ENCODE results near the gene TP53I11.

The TP53I11 gene

GRCh38 chr11:44978274-44978960, 27.7 kb upstream of the TP53I11 start:
- no peak for DNase-seq (ENCODE audit: low spot score)

- DNase-seq (ENCODE audit: low spot score), result peak; percentile 60
These were observed 26.9 kb upstream of the TP53I11 start for GRCh38 chr11:44977493-44977984.

- no peak for DNase-seq (ENCODE audit: low spot score)
These were observed 25.9 kb upstream of the TP53I11 start for GRCh38 chr11:44976576-44976975.

DNA sequence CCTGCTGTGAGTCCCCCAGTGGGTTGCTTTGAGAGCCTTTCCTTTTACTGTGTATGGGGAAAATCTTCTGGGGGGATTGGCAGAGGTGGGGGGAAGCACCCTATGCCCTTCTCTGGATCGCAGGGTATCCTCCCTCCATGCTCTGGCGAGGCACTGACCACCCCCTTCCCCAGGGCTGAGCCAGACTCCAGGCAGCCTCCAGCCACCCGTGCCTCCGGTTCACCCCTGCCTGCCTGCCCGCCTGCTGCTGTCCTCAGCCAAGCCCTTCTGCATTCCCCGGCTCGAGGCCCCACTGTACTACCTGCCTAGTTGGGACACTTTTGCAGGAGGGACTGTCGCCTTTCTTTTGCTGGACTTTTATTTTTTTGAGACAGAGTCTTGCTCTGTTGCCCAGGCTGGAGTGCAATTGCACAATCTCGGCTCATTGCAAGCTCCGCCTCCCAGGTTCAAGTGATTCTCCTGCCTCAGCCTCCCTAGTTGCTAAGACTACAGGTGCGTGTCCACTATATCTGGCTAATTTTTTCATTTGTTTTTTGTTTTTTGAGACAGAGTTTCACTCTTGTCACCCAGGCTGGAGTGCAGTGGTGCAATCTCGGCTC, 23.8 kb upstream of the TP53I11 start:
- DNase-seq (ENCODE audit: low spot score), result no peak

- no peak for DNase-seq (ENCODE audit: low spot score)
These were observed 23.1 kb upstream of the TP53I11 start for GRCh38 chr11:44973632-44974401.

DNA sequence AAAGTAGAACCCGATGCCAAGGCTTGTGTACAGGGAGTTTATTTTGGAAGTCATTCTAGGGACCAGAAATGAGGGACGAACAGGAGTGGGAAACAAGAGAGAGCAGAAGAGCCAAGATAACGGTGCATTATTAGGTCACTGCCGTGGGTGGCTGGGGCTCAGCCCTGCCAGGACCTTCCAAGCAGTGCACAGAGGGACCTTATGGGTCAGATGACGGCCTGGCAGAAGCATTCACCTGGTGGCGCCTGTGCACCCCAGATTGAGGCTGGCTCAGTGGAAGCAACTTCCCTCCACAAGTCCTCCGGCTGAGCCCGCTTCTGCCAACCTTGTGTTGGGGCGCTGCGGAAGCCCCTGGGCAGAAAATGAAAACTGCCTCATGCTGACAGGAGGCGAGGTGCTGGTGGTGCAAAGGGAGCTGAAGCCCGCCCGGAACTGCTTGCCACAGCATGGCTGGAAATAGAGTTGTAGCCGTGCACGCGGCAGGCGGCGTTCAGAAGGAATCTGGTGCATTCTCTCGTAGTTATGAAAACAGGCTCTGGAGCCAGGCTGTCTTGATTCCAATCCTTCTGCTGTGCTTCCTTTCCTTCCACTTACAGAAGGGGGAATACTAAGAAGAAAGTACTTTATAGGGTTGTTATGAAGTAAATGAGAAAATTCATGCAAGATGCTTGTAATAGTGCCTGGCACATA, 22.2 kb upstream of the TP53I11 start:
- no peak for DNase-seq (ENCODE audit: low spot score)

DNA sequence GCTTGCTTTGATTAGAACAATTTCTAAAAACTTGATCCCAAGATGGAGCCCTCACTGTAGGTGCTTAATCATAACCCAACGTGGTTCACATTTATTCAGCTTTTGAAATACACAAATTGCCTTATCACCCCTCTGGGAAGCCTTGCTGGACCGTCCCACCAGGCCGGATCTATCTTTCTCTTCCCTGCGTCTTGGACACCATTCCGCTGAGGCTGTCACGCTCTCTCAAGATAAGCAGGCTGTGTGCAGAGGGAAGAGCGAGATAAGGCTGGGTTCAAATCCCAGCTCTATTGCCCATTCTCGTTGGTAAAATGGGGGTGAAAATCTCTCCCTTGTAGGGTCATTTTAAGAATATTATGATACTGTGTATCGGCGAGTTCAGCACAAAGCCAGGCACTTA, 20.5 kb upstream of the TP53I11 start:
- no peak for DNase-seq (ENCODE audit: low spot score)

DNA sequence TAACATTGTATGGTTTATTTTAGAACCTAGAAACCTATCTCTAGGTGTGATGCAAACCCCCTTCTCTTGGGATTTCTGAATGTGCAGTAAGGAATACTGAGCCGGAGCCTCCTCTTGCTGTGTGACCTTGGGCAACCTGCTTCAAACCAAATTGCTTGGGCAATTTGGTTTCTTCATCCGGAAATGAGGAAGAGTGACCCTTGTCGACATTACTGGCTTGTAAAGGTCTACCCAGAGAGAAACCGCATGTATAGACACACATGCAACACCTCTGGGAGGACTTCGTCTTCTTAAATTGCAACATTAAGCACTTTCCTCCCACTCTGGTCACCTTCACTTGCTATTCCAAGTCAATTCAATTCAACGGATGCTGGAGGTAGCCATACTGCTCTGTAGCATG, 19.6 kb upstream of the TP53I11 start:
- no peak for DNase-seq (ENCODE audit: low spot score)

- no peak for DNase-seq (ENCODE audit: low spot score)
These were observed 19.1 kb upstream of the TP53I11 start for GRCh38 chr11:44969651-44970252.

DNA sequence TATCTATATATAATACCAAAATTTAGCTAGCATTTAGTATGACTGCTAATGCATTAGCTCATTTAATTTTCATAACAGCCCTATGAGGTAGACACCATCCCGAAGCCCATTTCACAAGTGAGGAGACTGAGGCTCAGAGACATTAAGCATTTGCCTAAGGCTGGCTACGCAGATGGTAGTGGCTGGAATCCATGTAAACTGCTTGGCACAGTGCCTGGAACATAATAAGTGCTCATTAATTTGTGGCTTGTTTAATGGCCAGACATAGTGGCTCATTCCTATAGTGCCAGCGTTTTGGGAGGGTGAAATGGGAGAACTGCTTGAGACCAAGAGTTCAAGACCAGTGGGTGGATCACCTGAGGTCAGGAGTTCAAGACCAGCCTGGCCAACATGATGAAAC, 17.8 kb upstream of the TP53I11 start:
- no peak for DNase-seq (ENCODE audit: low spot score)

- DNase-seq (ENCODE audit: low spot score), result no peak
These were observed 17.3 kb upstream of the TP53I11 start for GRCh38 chr11:44967930-44968496.

GRCh38 chr11:44966694-44967093, 16.0 kb upstream of the TP53I11 start:
- no peak for DNase-seq (ENCODE audit: low spot score)

GRCh38 chr11:44964526-44965209, 14.0 kb upstream of the TP53I11 start:
- no peak for DNase-seq (ENCODE audit: low spot score)

- no peak for DNase-seq (ENCODE audit: low spot score)
These were observed 13.3 kb upstream of the TP53I11 start for GRCh38 chr11:44963948-44964347.

- DNase-seq (ENCODE audit: low spot score), result no peak
These were observed 12.5 kb upstream of the TP53I11 start for GRCh38 chr11:44963136-44963535.

DNA sequence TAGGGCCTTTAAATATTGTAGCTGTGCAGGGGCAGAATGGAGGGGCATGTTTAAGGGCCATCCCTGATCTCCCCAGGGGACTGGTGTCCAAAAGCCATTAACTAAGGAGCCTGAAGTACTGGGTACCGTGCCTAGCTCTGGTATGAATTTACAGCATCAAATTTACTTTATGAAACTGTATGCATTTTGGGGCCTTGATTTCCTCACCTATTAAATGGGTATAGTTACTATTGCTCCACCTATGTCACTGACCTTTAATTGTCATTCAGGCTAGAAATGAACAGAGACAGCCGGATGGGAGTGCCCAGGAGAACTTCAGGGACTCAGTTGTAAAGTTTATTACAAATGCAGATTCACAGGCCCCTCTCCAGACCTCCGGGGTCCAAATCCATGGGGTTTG, 11.8 kb upstream of the TP53I11 start:
- DNase-seq (ENCODE audit: low spot score), result no peak

GRCh38 chr11:44960200-44960845, 9.6 kb upstream of the TP53I11 start:
- no peak for DNase-seq (ENCODE audit: low spot score)

DNA sequence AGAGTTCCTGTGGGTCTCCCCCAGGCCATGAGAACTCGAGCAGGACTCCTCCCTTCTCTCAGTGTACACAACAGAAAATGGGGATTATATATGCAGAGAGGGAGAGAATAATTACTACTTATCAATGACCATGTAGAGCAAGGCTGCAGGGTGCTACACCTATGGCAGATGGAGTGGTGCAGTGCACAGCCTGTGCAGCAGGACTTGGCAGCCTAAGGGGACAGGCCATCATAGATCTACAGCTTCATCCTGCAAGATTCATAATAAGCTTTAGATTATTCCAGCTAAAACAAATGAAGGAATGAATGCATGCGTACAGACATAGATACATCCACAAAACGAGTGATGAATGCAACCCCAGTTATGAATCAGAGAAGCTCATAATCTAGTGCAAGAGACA, 8.4 kb upstream of the TP53I11 start:
- DNase-seq (ENCODE audit: low spot score), result no peak

DNA sequence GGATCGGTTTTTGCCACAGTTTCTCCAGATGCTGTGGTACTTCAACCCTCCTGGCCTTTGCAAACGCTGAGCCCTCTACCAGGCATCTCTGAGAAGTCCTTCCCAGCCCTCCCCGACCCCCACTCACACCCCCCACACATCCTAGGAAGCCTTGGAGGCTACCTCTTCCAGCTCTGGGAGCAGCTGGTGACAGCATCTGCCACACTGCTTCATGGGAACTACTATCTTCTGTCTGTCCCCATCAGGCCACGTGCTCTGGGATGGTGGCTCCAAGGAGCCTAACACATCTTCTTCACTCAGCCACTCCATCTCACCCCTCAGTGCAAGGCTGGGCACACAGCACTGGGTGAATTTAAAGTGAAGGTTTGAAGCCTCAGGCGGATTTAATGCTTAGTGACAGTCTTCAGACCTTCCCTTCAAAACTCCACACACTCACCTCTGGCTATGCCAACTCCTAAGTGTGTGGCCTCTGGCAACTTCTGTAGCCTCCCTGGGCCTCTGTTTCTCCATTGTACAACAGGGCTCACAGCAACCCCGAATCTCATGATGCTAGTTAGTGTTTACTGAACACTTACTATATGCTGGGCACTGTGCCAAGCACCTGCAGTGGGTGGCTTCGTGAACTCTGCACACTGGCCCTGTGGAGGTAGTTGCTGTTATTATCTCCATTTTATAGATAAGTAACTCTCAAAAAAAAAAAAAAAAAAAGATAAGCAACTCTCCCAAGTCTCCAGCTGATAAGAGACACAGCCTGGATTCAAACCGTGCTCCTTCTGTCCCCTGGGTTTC, 7.3 kb upstream of the TP53I11 start:
- DNase-seq (ENCODE audit: low spot score), result no peak

DNA sequence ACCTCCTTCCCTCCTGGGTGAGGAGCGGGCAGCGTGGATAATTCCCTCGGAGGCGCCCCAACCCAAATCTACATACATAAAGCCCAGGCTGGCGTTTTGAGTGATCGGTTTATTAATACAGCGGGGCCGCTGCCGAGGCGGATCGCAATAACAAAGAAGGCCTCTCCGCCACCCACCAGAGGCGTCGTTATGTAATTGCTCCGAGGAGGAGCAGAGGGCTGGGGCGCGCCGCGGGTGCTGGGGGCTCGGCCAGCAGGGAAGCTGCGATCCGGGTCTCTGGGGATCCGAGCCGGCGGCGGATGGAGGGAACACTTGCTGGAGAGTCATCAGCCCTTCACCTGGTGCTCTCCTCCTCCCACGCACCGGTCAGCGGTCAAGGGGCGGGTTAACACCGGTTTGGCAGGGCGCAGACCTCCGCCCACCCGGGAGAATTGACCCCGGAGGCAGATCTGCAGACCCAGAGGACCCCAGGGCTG, 6.4 kb upstream of the TP53I11 start:
- DNase-seq (ENCODE audit: low spot score), result no peak
